Measurements from ENCODE around the gene TPRG1.

DNA sequence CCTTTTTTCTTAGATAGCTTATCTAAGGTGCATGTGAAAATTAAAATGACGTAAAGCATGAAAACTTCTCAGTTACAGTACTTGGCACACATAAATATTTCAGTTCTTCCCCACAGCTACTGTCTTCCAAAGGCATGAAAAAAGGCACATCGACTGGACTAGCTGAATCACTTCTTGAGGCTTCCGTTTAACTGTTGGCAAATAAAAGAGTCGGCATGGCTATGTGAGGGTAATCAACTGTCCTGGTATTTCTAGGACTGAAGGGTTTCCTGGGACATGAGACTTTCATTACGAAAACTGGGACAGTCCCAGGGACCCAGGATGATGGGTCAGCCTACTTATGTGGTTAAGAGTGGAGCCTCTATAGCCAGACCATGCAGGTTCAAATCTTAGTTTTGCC is 168.2 kb downstream of the TPRG1 start:
- TF ChIP-seq ZNF274 (IDR thresholded peaks at IDR 0.05; ENCODE audit: low read depth, low read length) (no peak), YY1 (IDR thresholded peaks at IDR 0.05; ENCODE audit: insufficient read depth, insufficient read length) (no peak), SUZ12 (IDR thresholded peaks at IDR 0.05; ENCODE audit: extremely low read depth, insufficient read depth, insufficient read length) (no peak)

Measured in NT2/D1 (cell line).